Trophoblast cell (in vitro differentiated cells and primary cell): Measurements from ENCODE around the gene FBXL2.
A peak's percentile ranks its signal among the peaks of the same experiment; 100 is the strongest.

Experiments
- DNase-seq, 2 donors: peaks; one replicate each; pipeline ENCODE4 v3.0.0-alpha.2; 2016
- H2AFZ ChIP-seq: 2 replicates; pipeline ENCODE4 v1.6.1; 2013; ENCODE audit warnings: low read length, moderate library complexity, mild to moderate bottlenecking; ENCODE audit not compliant: insufficient read depth, poor library complexity
- H2AK5ac ChIP-seq: 2 replicates; pipeline ENCODE4 v1.6.1; 2013; ENCODE audit warnings: mild to moderate bottlenecking, low read length
- H2BK120ac ChIP-seq: 2 replicates; pipeline ENCODE4 v1.6.1; 2013; ENCODE audit warnings: low read length, mild to moderate bottlenecking, moderate library complexity; ENCODE audit not compliant: insufficient read depth, poor library complexity
- H2BK12ac ChIP-seq: 2 replicates; pipeline ENCODE4 v1.6.1; 2013; ENCODE audit warnings: mild to moderate bottlenecking, low read length, moderate library complexity
- H2BK5ac ChIP-seq: 2 replicates; pipeline ENCODE4 v1.6.1; 2013; ENCODE audit warnings: low read length, low read depth, moderate library complexity, mild to moderate bottlenecking; ENCODE audit not compliant: poor library complexity
- H3K14ac ChIP-seq: 2 replicates; pipeline ENCODE4 v1.6.1; 2013; ENCODE audit warnings: mild to moderate bottlenecking, low read length
- H3K18ac ChIP-seq: 2 replicates; pipeline ENCODE4 v1.6.1; 2013; ENCODE audit warnings: mild to moderate bottlenecking, low read length
- H3K23ac ChIP-seq: 2 replicates; pipeline ENCODE4 v1.6.1; 2013; ENCODE audit warnings: low read length
- H3K27ac ChIP-seq: 2 replicates; pipeline ENCODE4 v1.5.1; 2013; ENCODE audit warnings: low read depth, mild to moderate bottlenecking, inconsistent platforms, low read length, moderate library complexity
- H3K27me3 ChIP-seq: 2 replicates; pipeline ENCODE4 v1.6.1; 2013; ENCODE audit warnings: inconsistent platforms, mild to moderate bottlenecking, low read length, moderate library complexity; ENCODE audit not compliant: insufficient read depth
- H3K36me3 ChIP-seq, 2 experiments: 1 replicate in 1 of 2; 2 replicates in 1 of 2; pipeline ENCODE4 v1.6.1; 2013; ENCODE audit warnings: low read length in 2 of 2, mild to moderate bottlenecking in 2 of 2, moderate library complexity in 1 of 2; ENCODE audit not compliant: insufficient read depth in 2 of 2, control insufficient read depth in 1 of 2
- H3K4ac ChIP-seq: 2 replicates; pipeline ENCODE4 v1.6.1; 2013; ENCODE audit warnings: low read depth, mild to moderate bottlenecking, low read length, moderate library complexity
- H3K4me1 ChIP-seq, 2 experiments: 1 replicate in 1 of 2; 2 replicates in 1 of 2; pipeline ENCODE4 v1.6.1; 2013; ENCODE audit warnings: low read length in 2 of 2, mild to moderate bottlenecking in 2 of 2, moderate library complexity in 1 of 2; ENCODE audit not compliant: insufficient read depth in 2 of 2, control insufficient read depth in 1 of 2
- H3K4me2 ChIP-seq: 2 replicates; pipeline ENCODE4 v1.6.1; 2013; ENCODE audit warnings: inconsistent platforms, mild to moderate bottlenecking, low read length, moderate library complexity
- H3K4me3 ChIP-seq: 2 replicates; pipeline ENCODE4 v1.5.1; 2013; ENCODE audit warnings: mild to moderate bottlenecking, low read depth, low read length, inconsistent platforms
- H3K79me1 ChIP-seq: one replicate; pipeline ENCODE4 v1.6.1; 2013; ENCODE audit warnings: low read length
- H3K79me2 ChIP-seq: 2 replicates; pipeline ENCODE4 v1.6.1; 2013; ENCODE audit warnings: low read length, mild to moderate bottlenecking; ENCODE audit not compliant: control insufficient read depth, insufficient read depth, poor library complexity
- H3K9ac ChIP-seq: 2 replicates; pipeline ENCODE4 v1.6.1; 2013; ENCODE audit warnings: mild to moderate bottlenecking, low read length
- H3K9me3 ChIP-seq: 2 replicates; pipeline ENCODE4 v1.6.1; 2013; ENCODE audit warnings: low read depth, mild to moderate bottlenecking, control low read depth, inconsistent platforms, low read length; ENCODE audit not compliant: insufficient read depth
- H4K12ac ChIP-seq: 2 replicates; pipeline ENCODE4 v1.6.1; 2013; ENCODE audit warnings: low read depth, mild to moderate bottlenecking, low read length, moderate library complexity
- H4K8ac ChIP-seq: 2 replicates; pipeline ENCODE4 v1.6.1; 2013; ENCODE audit warnings: low read depth, mild to moderate bottlenecking, low read length, moderate library complexity
- H4K91ac ChIP-seq: one replicate; pipeline ENCODE4 v1.6.1; 2013; ENCODE audit warnings: low read depth, mild to moderate bottlenecking, low read length, moderate library complexity
- WGBS: extraction: QIAGEN DNeasy Blood & Tissue Kit; methylation state at CpG from one replicate; pipeline ENCODE4 v1.1.7; 2013; ENCODE audit warnings: missing lambda C conversion rate; ENCODE audit not compliant: insufficient read length, insufficient coverage; ENCODE audit errors: extremely low coverage; 5-methylcytosine and 5-hydroxymethylcytosine counted together

The FBXL2 gene

GRCh38 chr3:33314993-33315392 lies 37.8 kb downstream of the FBXL2 start:
- no peak overlapping the region for H3K18ac ChIP-seq
- no peak overlapping the region for H4K12ac ChIP-seq
- no peaks in the 10 kb centered on the region for H3K9me3 ChIP-seq
- H2BK12ac ChIP-seq: no peak overlapping the region
- H3K4me2 ChIP-seq: no peak overlapping the region
- H3K79me1 ChIP-seq: no peaks in the 10 kb centered on the region
- H2AK5ac ChIP-seq: no peak overlapping the region
- no peak overlapping the region for H2AFZ ChIP-seq
- H3K4me1 ChIP-seq: peaks cover 0 to 2% of the 10 kb centered on the region in 2 experiments
- H3K27ac ChIP-seq: no peak overlapping the region
- H4K8ac ChIP-seq: no peak overlapping the region
- no peak overlapping the region for H3K9ac ChIP-seq
- DNase-seq: no peak
- no peaks in the 10 kb centered on the region for H3K79me2 ChIP-seq
- no peak overlapping the region for H3K23ac ChIP-seq
- H3K4me3 ChIP-seq: no peak overlapping the region
- H4K91ac ChIP-seq: no peak overlapping the region
- H2BK120ac ChIP-seq: no peak overlapping the region
- H3K14ac ChIP-seq: no peak overlapping the region
- no peaks in the 10 kb centered on the region for H3K36me3 ChIP-seq
- no peak overlapping the region for H3K4ac ChIP-seq
- H3K27me3 ChIP-seq: no peaks in the 10 kb centered on the region
- H2BK5ac ChIP-seq: no peak overlapping the region

- H3K4me3 ChIP-seq: no peak overlapping the region
- H2AK5ac ChIP-seq: no peak overlapping the region
- H2BK5ac ChIP-seq: no peak overlapping the region
- peak in 1 of 2 donors; percentile 18 for DNase-seq
- H3K79me1 ChIP-seq: no peaks in the 10 kb centered on the region
- no peaks in the 10 kb centered on the region for H3K27me3 ChIP-seq
- no peak overlapping the region for H3K27ac ChIP-seq
- H3K14ac ChIP-seq: no peak overlapping the region
- no peak overlapping the region for H3K4me2 ChIP-seq
- no peak overlapping the region for H4K91ac ChIP-seq
- no peak overlapping the region for H4K12ac ChIP-seq
- no CpG with 5 or more reads among the region's 2 CpGs for WGBS
- no peaks in the 10 kb centered on the region for H3K9me3 ChIP-seq
- H4K8ac ChIP-seq: no peak overlapping the region
- no peak overlapping the region for H2BK120ac ChIP-seq
- no peaks in the 10 kb centered on the region for H3K79me2 ChIP-seq
- peaks cover 0 to 2% of the 10 kb centered on the region in 2 experiments for H3K4me1 ChIP-seq
- no peak overlapping the region for H3K23ac ChIP-seq
- no peak overlapping the region for H3K4ac ChIP-seq
- no peak overlapping the region for H3K18ac ChIP-seq
- no peak overlapping the region for H2AFZ ChIP-seq
- peaks cover 0 to 2% of the 10 kb centered on the region in 2 experiments for H3K36me3 ChIP-seq
- no peak overlapping the region for H3K9ac ChIP-seq
- no peak overlapping the region for H2BK12ac ChIP-seq
Measured at GRCh38 chr3:33315826-33316225, 38.6 kb downstream of the FBXL2 start.

- Histone ChIP-seq H3K18ac (no peak overlapping the region), H2AFZ (no peak overlapping the region), H3K9me3 (no peaks in the 10 kb centered on the region), H3K4ac (no peak overlapping the region), H3K9ac (no peak overlapping the region), H3K4me2 (no peak overlapping the region), H4K8ac (no peak overlapping the region), H3K23ac (no peak overlapping the region), H3K4me1 (peaks cover 0 to 2% of the 10 kb centered on the region in 2 experiments), H2BK120ac (no peak overlapping the region), H2BK5ac (no peak overlapping the region), H3K79me1 (no peaks in the 10 kb centered on the region), H3K4me3 (no peak overlapping the region), H3K14ac (no peak overlapping the region), H2BK12ac (no peak overlapping the region), H3K27ac (no peak overlapping the region), H3K36me3 (peaks cover 0 to 2% of the 10 kb centered on the region in 2 experiments), H2AK5ac (no peak overlapping the region), H4K91ac (no peak overlapping the region), H3K79me2 (no peaks in the 10 kb centered on the region), H4K12ac (no peak overlapping the region), H3K27me3 (no peaks in the 10 kb centered on the region)
- DNase-seq: peak; percentile 26 to 84
- no CpG with 5 or more reads among the region's 4 CpGs for WGBS
Measured at GRCh38 chr3:33317963-33318709, 40.9 kb downstream of the FBXL2 start.

GRCh38 chr3:33318710-33319380 lies 41.6 kb downstream of the FBXL2 start:
- WGBS: no CpG with 5 or more reads among the region's 5 CpGs
- Histone ChIP-seq H3K4ac (no peak overlapping the region), H3K27me3 (no peaks in the 10 kb centered on the region), H3K9ac (no peak overlapping the region), H3K14ac (no peak overlapping the region), H3K23ac (no peak overlapping the region), H3K27ac (no peak overlapping the region), H2BK120ac (no peak overlapping the region), H3K9me3 (no peaks in the 10 kb centered on the region), H3K4me3 (no peak overlapping the region), H2AK5ac (no peak overlapping the region), H3K4me2 (no peak overlapping the region), H4K8ac (no peak overlapping the region), H2BK12ac (no peak overlapping the region), H4K12ac (no peak overlapping the region), H2BK5ac (no peak overlapping the region), H3K18ac (no peak overlapping the region), H3K36me3 (peaks cover 0 to 2% of the 10 kb centered on the region in 2 experiments), H3K79me1 (no peaks in the 10 kb centered on the region), H3K4me1 (peaks cover 0 to 2% of the 10 kb centered on the region in 2 experiments), H4K91ac (no peak overlapping the region), H2AFZ (no peak overlapping the region), H3K79me2 (no peaks in the 10 kb centered on the region)
- peak in 1 of 2 donors; percentile 4 for DNase-seq
